ENCODE results near the gene FLT4.

- no peak for TF ChIP-seq TCF12 (IDR thresholded peaks at IDR 0.05; ENCODE audit: low read depth)
- TF ChIP-seq ZBTB7A (IDR thresholded peaks at IDR 0.05; ENCODE audit: low read depth), result no peak
These were observed 28.1 kb downstream of the FLT4 start for GRCh38 chr5:180621311-180621710.

Data from Ishikawa (cell line).